Measurements from ENCODE around the gene GRIK3. TPM values are rescaled to one million over a fixed set of nuclear protein-coding genes. Genes with fewer than 3 reads are reported as not detected.

Gene GRIK3
- polyA plus RNA-seq, 1 donor (not counting 4 experiments of a cell fraction or from before 2014, with no cell fraction given) = not detected

GRCh38 chr1:36763771-36764170 is 270.5 kb downstream of the GRIK3 start:
- peaks cover 2% of the 10 kb centered on the region for H4K20me1 ChIP-seq (ENCODE audit: control insufficient read depth, extremely low read depth, insufficient read depth, low read length)
- H3K27ac ChIP-seq (ENCODE audit: control insufficient read depth, insufficient read depth, low read length) = no peak overlapping the region
- DNase-seq (ENCODE audit: low read depth, low spot score) = no peak
- H2AFZ ChIP-seq (ENCODE audit: control insufficient read depth, low read length) = no peak overlapping the region
- H3K36me3 ChIP-seq (ENCODE audit: control insufficient read depth in 2 of 2, extremely low read depth in 1 of 2, insufficient read depth in 2 of 2, low read length in 2 of 2) = no peaks in the 10 kb centered on the region
- no peaks in the 10 kb centered on the region for H3K79me2 ChIP-seq (ENCODE audit: control insufficient read depth, insufficient read depth, low read length)
- no peaks in the 10 kb centered on the region for H3K4me1 ChIP-seq (ENCODE audit: control insufficient read depth, extremely low read depth, insufficient read depth, low read length)
- no peak overlapping the region for H3K4me2 ChIP-seq (ENCODE audit: control insufficient read depth, extremely low read depth, insufficient read depth, low read depth, low read length)
- no peak overlapping the region for H3K4me3 ChIP-seq (ENCODE audit: control insufficient read depth in 2 of 3, extremely low read depth in 1 of 3, insufficient read depth in 2 of 3, low read depth in 1 of 3, low read length in 3 of 3)
- no peak for FAIRE-seq
- H3K9ac ChIP-seq (ENCODE audit: control insufficient read depth, extremely low read depth, insufficient read depth, low read length) = no peak overlapping the region
- TF ChIP-seq EZH2 (IDR thresholded peaks at IDR 0.05; ENCODE audit: low read length) = no peak
- TF ChIP-seq CTCF (optimal IDR thresholded peaks at IDR 0.05 in 1 of 3, IDR thresholded peaks at IDR 0.05 in 1 of 3, conservative IDR thresholded peaks at IDR 0.05 in 1 of 3; ENCODE audit: extremely low read depth in 1 of 3, insufficient read depth in 2 of 3, low read length in 3 of 3) = no peak
- no peaks in the 10 kb centered on the region for H3K27me3 ChIP-seq (ENCODE audit: control insufficient read depth, extremely low read depth, insufficient read depth, low read length)
- H3K9me1 ChIP-seq (ENCODE audit: control insufficient read depth, extremely low read depth, insufficient read depth, low read length) = no peaks in the 10 kb centered on the region
- dilution Hi-C loops (cut with MboI; ENCODE audit: extremely low pct_ligation_motif_present, low sequenced_read_pairs) = no loop called here
- H3K9me3 ChIP-seq (ENCODE audit: control insufficient read depth, low read depth, low read length) = no peaks in the 10 kb centered on the region

- no peak overlapping the region for H3K4me2 ChIP-seq (ENCODE audit: control insufficient read depth, extremely low read depth, insufficient read depth, low read depth, low read length)
Measured at GRCh38 chr1:36762174-36762573, 272.1 kb downstream of the GRIK3 start.

More at GRCh38 chr1:36762174-36762573, 272.1 kb downstream of the GRIK3 start:
- H3K9ac ChIP-seq (ENCODE audit: control insufficient read depth, extremely low read depth, insufficient read depth, low read length) = no peak overlapping the region
- H3K9me1 ChIP-seq (ENCODE audit: control insufficient read depth, extremely low read depth, insufficient read depth, low read length) = no peaks in the 10 kb centered on the region
- FAIRE-seq (no peak), DNase-seq (ENCODE audit: low read depth, low spot score) (no peak)
- H3K79me2 ChIP-seq (ENCODE audit: control insufficient read depth, insufficient read depth, low read length) = no peaks in the 10 kb centered on the region
- H3K4me3 ChIP-seq (ENCODE audit: control insufficient read depth in 2 of 3, extremely low read depth in 1 of 3, insufficient read depth in 2 of 3, low read depth in 1 of 3, low read length in 3 of 3) = no peak overlapping the region
- H3K27me3 ChIP-seq (ENCODE audit: control insufficient read depth, extremely low read depth, insufficient read depth, low read length) = no peaks in the 10 kb centered on the region
- peaks cover 2% of the 10 kb centered on the region for H4K20me1 ChIP-seq (ENCODE audit: control insufficient read depth, extremely low read depth, insufficient read depth, low read length)
- TF ChIP-seq CTCF (optimal IDR thresholded peaks at IDR 0.05 in 1 of 3, IDR thresholded peaks at IDR 0.05 in 1 of 3, conservative IDR thresholded peaks at IDR 0.05 in 1 of 3; ENCODE audit: extremely low read depth in 1 of 3, insufficient read depth in 2 of 3, low read length in 3 of 3) (no peak), EZH2 (IDR thresholded peaks at IDR 0.05; ENCODE audit: low read length) (no peak)
- no peak overlapping the region for H3K27ac ChIP-seq (ENCODE audit: control insufficient read depth, insufficient read depth, low read length)
- no peak overlapping the region for H2AFZ ChIP-seq (ENCODE audit: control insufficient read depth, low read length)
- H3K9me3 ChIP-seq (ENCODE audit: control insufficient read depth, low read depth, low read length) = no peaks in the 10 kb centered on the region
- dilution Hi-C loops (cut with MboI; ENCODE audit: extremely low pct_ligation_motif_present, low sequenced_read_pairs) = no loop called here
- H3K36me3 ChIP-seq (ENCODE audit: control insufficient read depth in 2 of 2, extremely low read depth in 1 of 2, insufficient read depth in 2 of 2, low read length in 2 of 2) = no peaks in the 10 kb centered on the region
- no peaks in the 10 kb centered on the region for H3K4me1 ChIP-seq (ENCODE audit: control insufficient read depth, extremely low read depth, insufficient read depth, low read length)
